Measurements from ENCODE around the gene HAO2.
A peak's percentile ranks its signal among the peaks of the same experiment; 100 is the strongest.
"Not testable (repeated sequence)": the region's sequence is repeated elsewhere in the genome, so short reads cannot be mapped to it uniquely, and the experiment has no call there.

The HAO2 gene

GRCh38 chr1:119368554-119368953, at the start of gene HAO2:
Gene HAO2, plus strand, starts transcription at chr1:119368785. Its CDS starts 12,301 bp downstream, at chr1:119381086.
- DNase-seq (ENCODE audit: insufficient read length, low spot score) (no peak), FAIRE-seq (no peak)

- FAIRE-seq, result no peak
- DNase-seq (ENCODE audit: insufficient read length, low spot score), result no peak
These were observed 48.5 kb upstream of the HAO2 start for GRCh38 chr1:119320100-119320499.

- DNase-seq (ENCODE audit: insufficient read length, low spot score) (no peak), FAIRE-seq (no peak)
These were observed 46.7 kb upstream of the HAO2 start for GRCh38 chr1:119321666-119322419.

GRCh38 chr1:119323216-119323982, 45.2 kb upstream of the HAO2 start:
- FAIRE-seq, result no peak
- DNase-seq (ENCODE audit: insufficient read length, low spot score), result no peak

DNA sequence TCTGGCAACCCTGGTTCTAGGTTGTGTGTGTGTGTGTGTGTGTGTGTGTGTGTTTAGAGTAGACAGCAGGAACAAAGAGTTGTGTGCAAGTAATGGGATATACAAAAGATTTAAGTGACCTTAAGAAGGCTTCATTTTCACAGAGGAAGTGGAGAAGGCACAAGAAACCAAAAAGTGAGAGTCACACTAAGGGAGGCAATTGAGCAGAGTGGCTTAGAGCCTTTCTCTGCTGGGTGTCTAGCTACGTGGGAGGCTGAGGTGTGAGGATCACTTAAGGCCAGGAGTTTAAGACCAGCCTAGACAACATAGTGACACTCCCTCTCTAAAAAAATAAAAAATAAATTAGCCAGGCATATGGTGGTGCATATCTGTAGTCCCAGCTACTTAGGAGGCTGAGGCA, 44.4 kb upstream of the HAO2 start:
- FAIRE-seq (no peak), DNase-seq (ENCODE audit: insufficient read length, low spot score) (no peak)

DNA sequence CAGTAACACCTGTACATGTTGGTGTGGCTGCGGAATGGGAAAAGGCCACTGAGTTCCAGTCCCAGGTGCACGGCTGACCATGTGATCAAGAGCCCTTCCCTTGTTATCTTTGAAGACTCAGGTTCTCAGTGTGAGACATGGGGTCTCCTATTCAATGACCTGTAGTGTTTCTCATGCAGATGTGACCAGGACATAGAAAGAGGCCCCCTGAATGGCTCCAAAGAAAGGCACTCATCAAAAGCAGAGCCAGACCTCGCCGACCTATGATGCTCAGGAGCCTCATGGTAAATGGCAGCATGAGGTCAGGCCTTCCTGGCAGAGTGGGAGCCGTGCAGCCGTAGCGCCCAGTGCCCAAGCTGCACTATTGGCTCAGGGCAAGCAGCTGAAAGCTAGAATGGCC, 42.3 kb upstream of the HAO2 start:
- no peak for FAIRE-seq

GRCh38 chr1:119327094-119327449, 41.5 kb upstream of the HAO2 start:
- DNase-seq (ENCODE audit: insufficient read length, low spot score), result no peak
- no peak for FAIRE-seq

More for the DNA sequence above, 42.3 kb upstream of the HAO2 start:
- no peak for DNase-seq (ENCODE audit: insufficient read length, low spot score)

DNA sequence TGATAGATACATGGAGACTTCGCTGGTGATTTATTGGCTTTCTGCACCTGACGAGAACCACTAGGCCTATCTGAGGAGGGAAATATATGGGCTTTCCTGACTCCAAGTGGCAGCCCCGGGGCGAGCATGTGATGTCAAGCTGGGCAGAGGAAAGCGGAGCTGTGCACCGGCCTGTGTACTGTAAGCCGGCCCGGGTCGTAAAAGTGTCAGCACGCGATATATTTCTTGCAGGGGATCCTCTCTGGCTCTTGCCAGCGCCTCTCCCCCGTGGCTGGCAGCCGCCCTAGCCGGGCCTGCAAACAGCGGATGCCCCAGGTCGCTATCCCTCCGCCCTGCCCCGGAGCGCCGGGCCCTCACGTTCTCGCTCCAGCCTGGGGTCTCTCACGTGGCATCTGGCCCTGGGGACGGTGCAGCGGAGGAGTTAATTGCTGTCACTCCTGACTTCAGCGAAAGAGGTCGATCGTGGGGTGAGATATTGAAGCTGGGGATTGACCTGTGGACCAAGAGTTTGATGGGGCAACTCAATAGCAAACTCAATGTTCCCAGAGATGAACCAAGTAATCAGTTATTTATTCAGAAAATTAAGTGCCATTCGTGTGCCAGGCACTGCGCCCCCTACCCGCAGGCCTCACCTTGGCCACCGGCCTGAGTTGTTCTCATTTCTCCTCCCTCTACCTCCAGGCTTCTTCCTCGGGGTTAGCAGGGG, 41.0 kb upstream of the HAO2 start:
- DNase-seq (ENCODE audit: insufficient read length, low spot score) (peak; percentile 21), FAIRE-seq (no peak)

DNA sequence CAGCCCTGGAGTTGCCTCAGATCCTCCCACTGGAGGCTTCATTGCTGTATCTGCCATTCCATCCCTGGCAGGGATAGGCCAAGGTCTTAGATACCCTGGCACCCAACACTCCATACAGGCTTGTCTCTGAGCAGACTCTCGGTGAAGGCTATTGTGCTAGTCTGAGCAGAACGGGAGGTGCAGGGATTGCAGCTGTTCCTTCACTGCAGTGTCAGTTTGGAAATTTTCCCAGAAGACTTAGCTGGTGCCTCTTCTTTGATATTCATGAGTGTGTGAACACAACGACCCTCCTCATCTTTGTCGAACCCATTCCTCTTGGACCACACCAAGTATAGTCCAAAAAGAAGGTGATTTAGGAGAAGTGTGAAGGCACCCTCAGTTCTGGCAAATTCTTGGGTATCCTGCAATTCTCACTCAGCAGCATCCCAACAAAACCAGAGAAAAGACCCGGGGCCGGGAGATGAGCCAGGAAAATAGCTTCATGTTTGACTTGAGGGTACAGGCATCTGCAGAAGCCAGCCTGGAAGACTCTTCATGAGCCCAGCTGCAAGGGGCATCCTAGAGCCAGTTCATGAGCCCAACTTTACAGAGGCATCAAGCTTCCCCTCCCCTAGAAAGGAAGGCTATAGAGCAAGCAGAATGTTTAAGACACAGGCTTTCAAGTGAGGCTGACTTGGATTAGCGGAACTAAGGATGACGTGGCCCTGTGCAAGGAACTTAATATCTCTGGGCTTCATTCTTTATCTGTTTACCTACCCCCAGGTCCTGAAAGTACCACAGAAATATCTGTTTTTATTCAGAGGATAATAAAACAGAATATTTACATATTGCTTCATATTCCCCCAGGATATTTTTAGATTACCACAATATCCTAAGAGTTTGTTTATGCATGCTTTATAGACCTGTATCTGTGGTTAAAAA, 38.8 kb upstream of the HAO2 start:
- FAIRE-seq, result no peak
- no peak for DNase-seq (ENCODE audit: insufficient read length, low spot score)

GRCh38 chr1:119330466-119331189, 38.0 kb upstream of the HAO2 start:
- DNase-seq (ENCODE audit: insufficient read length, low spot score) (no peak), FAIRE-seq (no peak)

DNA sequence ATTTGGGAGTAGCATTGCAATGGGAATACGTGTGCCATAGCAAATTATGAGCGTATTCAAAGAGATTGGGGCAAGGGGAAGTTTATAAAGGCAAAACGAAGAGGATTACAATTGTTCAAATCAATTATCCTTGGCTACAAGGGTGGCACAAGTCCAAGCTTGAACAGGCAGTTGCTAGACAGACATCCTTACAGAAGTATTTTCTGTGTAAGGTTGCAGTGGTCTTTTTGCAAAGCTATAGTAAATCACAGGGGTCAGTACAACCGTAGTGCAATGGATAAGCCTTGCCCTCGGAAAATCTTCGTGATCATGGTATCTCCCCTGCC, 37.4 kb upstream of the HAO2 start:
- FAIRE-seq (no peak), DNase-seq (ENCODE audit: insufficient read length, low spot score) (no peak)

DNA sequence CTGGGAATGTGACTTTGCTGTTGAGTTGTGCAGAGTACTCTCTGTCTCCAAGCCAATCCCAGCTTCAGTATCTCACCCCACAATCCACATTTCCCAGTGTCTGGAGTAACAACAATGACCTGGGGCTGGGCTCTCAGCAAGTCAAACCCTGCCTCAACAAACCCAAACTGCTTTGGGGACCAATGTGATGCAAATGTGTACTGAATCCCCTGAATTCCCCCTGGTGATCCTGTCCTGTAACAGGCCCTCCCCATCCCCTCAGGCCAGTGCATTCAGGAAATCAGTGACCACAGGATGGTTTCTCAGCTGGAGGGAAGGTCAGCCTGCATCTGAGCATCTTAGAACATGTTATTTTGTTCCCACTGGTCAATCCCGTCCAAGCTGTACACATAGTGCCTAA, 36.7 kb upstream of the HAO2 start:
- DNase-seq (ENCODE audit: insufficient read length, low spot score) (no peak), FAIRE-seq (no peak)

GRCh38 chr1:119332622-119333021, 36.0 kb upstream of the HAO2 start:
- no peak for FAIRE-seq

DNA sequence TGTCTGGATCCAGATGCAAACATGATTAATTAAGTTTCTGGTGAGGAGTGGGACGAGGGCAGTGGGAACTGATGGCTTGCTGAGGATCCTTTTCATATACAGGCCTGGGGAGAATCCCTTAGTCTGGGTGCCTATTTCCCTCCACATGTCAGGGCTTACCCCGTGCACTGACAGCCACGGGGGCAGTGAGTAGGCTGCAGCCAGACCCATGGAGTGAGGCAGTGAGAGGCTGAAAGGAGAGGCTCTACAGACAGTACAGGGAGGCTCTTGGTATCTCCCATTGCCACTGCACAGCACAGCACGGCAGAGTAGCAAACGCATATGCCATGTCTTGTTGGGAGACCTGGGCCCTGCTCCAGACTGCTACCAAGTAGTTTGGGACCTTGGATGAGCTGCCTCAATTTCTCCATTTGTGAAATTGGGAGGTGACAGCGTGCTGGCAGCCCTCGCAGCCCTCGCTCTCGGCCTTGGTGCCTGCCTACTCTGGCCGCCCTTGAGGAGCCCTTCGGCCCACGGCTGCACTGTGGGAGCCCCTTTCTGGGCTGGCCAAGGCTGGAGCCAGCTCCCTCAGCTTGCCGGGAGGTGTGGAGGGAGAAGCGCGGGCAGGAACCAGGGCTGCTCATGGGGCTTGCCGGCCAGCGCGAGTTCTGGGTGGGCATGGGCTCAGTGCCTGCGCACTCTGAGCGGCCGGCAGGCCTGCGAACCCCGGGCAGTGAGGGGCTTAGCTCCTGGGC, 35.3 kb upstream of the HAO2 start:
- no peak for DNase-seq (ENCODE audit: insufficient read length, low spot score)
- FAIRE-seq, result no peak

More at GRCh38 chr1:119332622-119333021, 36.0 kb upstream of the HAO2 start:
- no peak for DNase-seq (ENCODE audit: insufficient read length, low spot score)

DNA sequence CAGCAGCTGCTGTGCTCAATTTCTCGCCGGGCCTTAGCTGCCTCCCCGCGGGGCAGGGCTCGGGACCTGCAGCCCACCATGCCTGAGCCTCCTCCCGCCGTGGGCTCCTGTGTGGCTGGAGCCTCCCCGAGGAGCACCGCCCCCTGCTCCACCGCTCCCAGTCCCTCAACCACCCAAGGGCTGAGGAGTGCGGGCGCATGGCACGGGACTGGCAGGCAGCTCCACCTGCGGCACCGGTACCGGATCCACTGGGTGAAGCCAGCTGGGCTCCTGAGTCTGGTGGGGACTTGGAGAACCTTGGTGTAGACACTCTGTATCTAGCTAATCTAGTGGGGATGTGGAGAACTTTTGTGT, 34.7 kb upstream of the HAO2 start:
- DNase-seq (ENCODE audit: insufficient read length, low spot score); FAIRE-seq: not testable (repeated sequence)

DNA sequence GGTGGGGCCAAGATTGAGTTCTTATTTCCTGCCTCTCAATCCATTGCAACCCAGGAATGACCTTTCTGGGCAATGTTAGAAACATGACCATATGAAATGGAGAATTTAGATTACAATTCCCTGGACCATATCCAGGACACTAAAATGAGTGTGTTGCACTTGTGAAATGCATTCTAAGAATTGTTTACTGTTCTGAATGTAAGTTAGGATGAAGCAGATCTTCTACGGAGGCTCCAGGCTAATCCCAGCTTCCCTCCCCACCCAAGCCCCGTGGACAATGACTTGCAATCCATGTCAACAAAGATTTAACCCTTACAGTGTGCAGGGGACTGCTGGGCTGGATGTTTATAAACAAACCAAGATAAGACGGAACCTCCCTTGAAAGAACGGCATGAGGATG, 31.7 kb upstream of the HAO2 start:
- FAIRE-seq (no peak), DNase-seq (ENCODE audit: insufficient read length, low spot score) (no peak)

DNA sequence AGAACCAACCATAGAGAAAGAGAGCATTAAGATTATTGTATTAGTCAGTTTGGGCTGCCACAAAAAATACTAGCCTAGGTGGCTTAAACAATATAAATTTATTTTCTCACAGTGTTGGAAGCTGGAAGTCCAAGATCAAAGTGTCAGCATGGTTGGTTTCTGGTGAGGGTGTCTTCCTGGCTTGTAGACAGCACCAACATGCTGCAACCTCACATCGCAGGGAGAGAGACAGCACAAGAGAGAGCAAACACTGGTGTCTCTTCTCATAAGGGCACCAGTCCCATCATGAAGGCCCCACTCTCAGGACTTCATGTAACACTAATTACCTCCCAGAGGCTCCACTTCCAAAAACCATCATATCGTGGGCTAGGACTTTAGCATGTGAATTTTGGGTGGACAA, 30.6 kb upstream of the HAO2 start:
- FAIRE-seq, result no peak

GRCh38 chr1:119338757-119339156, 29.8 kb upstream of the HAO2 start:
- FAIRE-seq (no peak), DNase-seq (ENCODE audit: insufficient read length, low spot score) (no peak)

More for the DNA sequence above, 30.6 kb upstream of the HAO2 start:
- no peak for DNase-seq (ENCODE audit: insufficient read length, low spot score)

- FAIRE-seq, result no peak
- DNase-seq (ENCODE audit: insufficient read length, low spot score), result no peak
These were observed 27.7 kb upstream of the HAO2 start for GRCh38 chr1:119340861-119341261.

Measured in HTR-8/SVneo (cell line).